Osteocyte (in vitro differentiated cells): ENCODE data around the gene CCDC192. TPM values are rescaled to one million over a fixed set of nuclear protein-coding genes. Genes with fewer than 3 reads are reported as not detected.

ENCODE experiments used
- DNase-seq: peaks from one replicate; pipeline ENCODE4 v3.0.0; 2021; ENCODE audit warnings: mixed read lengths; ENCODE audit not compliant: unreplicated experiment; ENCODE audit errors: extremely low spot score
- H3K27ac Mint-ChIP-seq: one replicate; pipeline ENCODE4 v1.8.0; 2021; ENCODE audit warnings: mild to moderate bottlenecking, mixed read lengths; ENCODE audit not compliant: unreplicated experiment
- H3K27me3 Mint-ChIP-seq: one replicate; pipeline ENCODE4 v1.8.0; 2021; ENCODE audit warnings: mixed read lengths; ENCODE audit not compliant: unreplicated experiment
- H3K36me3 Mint-ChIP-seq: one replicate; pipeline ENCODE4 v1.8.0; 2021; ENCODE audit warnings: mixed read lengths; ENCODE audit not compliant: unreplicated experiment
- H3K4me1 Mint-ChIP-seq: one replicate; pipeline ENCODE4 v1.8.0; 2021; ENCODE audit warnings: mixed read lengths; ENCODE audit not compliant: unreplicated experiment
- H3K4me3 Mint-ChIP-seq: one replicate; pipeline ENCODE4 v1.8.0; 2021; ENCODE audit warnings: mild to moderate bottlenecking, moderate library complexity, mixed read lengths; ENCODE audit not compliant: unreplicated experiment
- H3K9me3 Mint-ChIP-seq: one replicate; pipeline ENCODE4 v1.8.0; 2021; ENCODE audit warnings: mixed read lengths; ENCODE audit not compliant: unreplicated experiment
- CTCF ChIP-seq: fragments of 200-600 bp; sonication (generic); IDR thresholded peaks from 2 replicates; pipeline ENCODE4 v1.5.0; 2021; ENCODE audit warnings: antibody characterized with exemption, mild to moderate bottlenecking, moderate library complexity
- total RNA-seq: library from RNA; stranded (reverse); gene quantifications from 2 replicates; pipeline ENCODE4 v1.2.1, GENCODE V29; 2021

CCDC192 gene
- total RNA-seq, 1 donor from 2014 or later, result not detected

DNA sequence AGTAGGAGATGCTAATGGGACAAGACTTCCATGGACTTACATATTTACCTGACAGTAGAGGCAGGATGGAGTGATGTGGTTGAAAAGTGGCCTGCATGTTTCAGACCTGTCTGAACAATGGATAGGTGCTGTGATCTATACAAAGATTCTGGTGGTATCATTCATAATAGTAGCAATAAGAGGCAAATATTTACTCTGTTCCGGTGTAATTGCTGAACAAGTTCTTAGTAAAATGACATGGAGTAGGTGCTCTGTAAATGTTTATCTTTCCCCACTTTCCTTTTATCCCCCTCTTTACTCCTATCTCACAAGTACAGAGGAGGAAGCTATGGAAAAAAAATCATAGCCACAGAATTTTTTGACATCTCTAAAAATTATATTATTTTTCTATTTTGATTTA lies 221.4 kb downstream of the CCDC192 start:
- TF ChIP-seq CTCF, result no peak
- no peak overlapping the region for H3K4me3 Mint-ChIP-seq
- peaks cover 34% of the 10 kb centered on the region for H3K4me1 Mint-ChIP-seq
- no peaks in the 10 kb centered on the region for H3K36me3 Mint-ChIP-seq
- H3K27me3 Mint-ChIP-seq, result no peaks in the 10 kb centered on the region
- peaks cover 9% of the 10 kb centered on the region for H3K9me3 Mint-ChIP-seq
- H3K27ac Mint-ChIP-seq, result peak overlapping the region; percentile 29
- no peak for DNase-seq

DNA sequence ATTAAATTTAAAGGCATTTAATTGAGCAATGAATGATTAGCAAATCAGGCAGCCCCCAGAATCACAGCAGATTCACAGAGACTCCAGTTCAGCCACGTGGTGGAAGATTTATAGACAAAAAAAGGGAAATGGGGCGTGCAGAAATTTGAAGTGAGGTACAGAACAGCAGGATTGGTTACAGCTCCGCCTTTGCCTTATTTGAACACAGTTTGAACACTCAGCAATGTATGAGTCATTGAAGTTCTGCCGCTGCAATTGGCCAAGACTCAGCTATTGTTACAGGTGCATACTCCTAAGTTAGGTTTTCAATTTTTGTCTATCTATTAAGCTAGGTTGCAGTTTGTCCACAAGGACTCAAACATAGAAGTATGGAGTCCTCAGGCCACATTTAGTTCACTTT lies 222.7 kb downstream of the CCDC192 start:
- Mint-ChIP-seq H3K9me3 (peaks cover 9% of the 10 kb centered on the region), H3K36me3 (no peaks in the 10 kb centered on the region), H3K4me3 (no peak overlapping the region), H3K27ac (no peak overlapping the region), H3K27me3 (no peaks in the 10 kb centered on the region), H3K4me1 (peaks cover 36% of the 10 kb centered on the region)
- no peak for TF ChIP-seq CTCF
- no peak for DNase-seq

DNA sequence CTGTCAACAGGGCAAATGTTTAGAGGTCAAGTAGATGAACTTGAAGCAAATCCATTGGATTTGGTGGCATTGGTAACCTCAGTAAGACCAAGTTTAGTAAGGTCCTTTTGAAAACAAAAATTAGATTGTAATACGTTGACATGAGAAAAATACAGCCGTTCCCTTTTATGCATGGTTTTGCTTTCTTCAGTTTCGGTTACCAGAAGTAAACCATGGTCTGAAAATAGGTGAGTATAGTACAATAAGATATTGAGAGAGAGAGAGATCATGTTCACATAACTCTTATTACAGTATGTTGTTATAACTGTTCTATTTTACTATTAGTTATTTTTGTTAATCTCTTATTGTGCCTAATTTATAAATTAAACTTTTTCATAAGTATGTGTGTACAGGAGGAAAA lies 223.8 kb downstream of the CCDC192 start:
- DNase-seq, result no peak
- peaks cover 36% of the 10 kb centered on the region for H3K4me1 Mint-ChIP-seq
- H3K27ac Mint-ChIP-seq, result no peak overlapping the region
- peaks cover 9% of the 10 kb centered on the region for H3K9me3 Mint-ChIP-seq
- no peaks in the 10 kb centered on the region for H3K36me3 Mint-ChIP-seq
- no peak for TF ChIP-seq CTCF
- no peak overlapping the region for H3K4me3 Mint-ChIP-seq
- H3K27me3 Mint-ChIP-seq, result no peaks in the 10 kb centered on the region

DNA sequence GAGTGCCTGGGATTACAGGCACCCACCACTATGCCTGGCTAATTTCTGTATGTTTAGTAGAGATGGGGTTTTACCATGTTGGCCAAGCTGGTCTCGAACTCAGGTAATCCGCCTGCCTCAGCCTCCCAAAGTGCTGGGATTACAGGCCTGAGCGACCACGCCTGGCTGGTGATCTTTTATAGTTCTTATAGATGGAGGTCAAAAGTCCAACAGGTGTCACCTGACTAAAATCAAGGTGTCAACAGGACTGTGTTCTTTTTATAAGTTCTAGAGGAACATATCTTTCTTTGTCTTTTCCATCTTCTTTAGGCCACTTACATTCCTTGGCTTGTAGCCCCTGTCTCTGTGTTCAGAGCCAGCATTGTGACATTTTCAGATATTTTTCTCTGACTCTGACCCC lies 224.9 kb downstream of the CCDC192 start:
- Mint-ChIP-seq H3K9me3 (peaks cover 9% of the 10 kb centered on the region), H3K36me3 (no peaks in the 10 kb centered on the region), H3K4me3 (no peak overlapping the region), H3K27me3 (no peaks in the 10 kb centered on the region), H3K4me1 (peaks cover 27% of the 10 kb centered on the region), H3K27ac (no peak overlapping the region)
- TF ChIP-seq CTCF, result no peak
- no peak for DNase-seq

DNA sequence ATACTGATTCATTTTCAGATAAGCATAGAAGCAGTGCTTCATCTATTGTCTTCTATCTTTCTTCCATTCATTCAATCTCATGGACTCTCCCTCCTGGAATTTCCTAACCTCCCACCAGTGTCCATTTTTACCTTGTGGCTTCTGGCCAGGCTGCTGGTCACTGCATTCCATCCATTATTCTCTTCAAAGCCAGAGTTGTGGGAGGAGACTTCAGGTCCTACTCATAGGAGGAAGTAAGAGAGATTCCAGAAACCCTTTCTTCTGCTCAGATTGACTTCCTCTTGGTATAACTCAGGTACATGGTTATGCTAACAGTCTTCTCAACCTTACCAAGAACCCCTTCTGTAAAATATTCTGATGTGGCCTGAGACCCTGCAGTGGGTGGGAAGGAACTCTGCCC lies 227.1 kb downstream of the CCDC192 start:
- no peak for TF ChIP-seq CTCF
- Mint-ChIP-seq H3K27ac (no peak overlapping the region), H3K27me3 (no peaks in the 10 kb centered on the region), H3K9me3 (peaks cover 9% of the 10 kb centered on the region), H3K36me3 (no peaks in the 10 kb centered on the region), H3K4me1 (peaks cover 21% of the 10 kb centered on the region), H3K4me3 (no peak overlapping the region)
- no peak for DNase-seq
